HCT116 (cell line): ENCODE measurements around the gene TBATA. TPM values are rescaled to one million over a fixed set of nuclear protein-coding genes. Genes with fewer than 3 reads are reported as not detected.

ENCODE experiments used
- ATAC-seq: fragments of 200-7000 bp; cut with Tn5 transposase; 2 replicates; pipeline ENCODE4 v1.9.1; 2020; ENCODE audit warnings: mild to moderate bottlenecking, moderate library complexity
- BruUV-seq: library from RNA; stranded (reverse); fragments of 400-500 nt; replicated peaks from 2 replicates; lab custom pipeline; 2021; lab: Mats Ljungman, UMichigan
- CTCF ChIA-PET: fragments of 300-600 bp; sonication (Branson Sonifier 250); formaldehyde crosslinking; loops from one replicate; lab custom pipeline; 2021; ENCODE audit warnings: antibody characterized with exemption; lab: Charles Lee
- POLR2A ChIA-PET: fragments of 300-600, 350-600 bp; sonication (Branson Sonifier 250); formaldehyde crosslinking; loops from one replicate; lab custom pipeline; 2021; ENCODE audit warnings: antibody characterized with exemption; lab: Charles Lee
- RAD21 ChIA-PET, 2 experiments: fragments of 300-600 bp; sonication (Branson Sonifier 250); formaldehyde crosslinking; loops; one replicate each; lab custom pipeline; 2023; ENCODE audit warnings: low total read pairs in 2 of 2; ENCODE audit not compliant: uncharacterized antibody in 2 of 2, unreplicated experiment in 2 of 2, low non-redundant PET in 1 of 2; lab: Charles Lee
- DNase-seq: peaks from one replicate; pipeline ENCODE4 v3.0.0-alpha.2; 2010; ENCODE audit warnings: low read depth, low spot score
- H2AFZ ChIP-seq: fragments of 200-600 bp; shearing (Covaris generic), sonication (generic); 2 replicates; pipeline ENCODE4 v1.6.1; 2017; ENCODE audit warnings: low read depth, mixed run types, mixed read lengths, antibody characterized with exemption, low read length; ENCODE audit not compliant: poor library complexity, severe bottlenecking
- H3K27ac ChIP-seq: 2 replicates; pipeline ENCODE4 v1.5.1; 2012; ENCODE audit warnings: low read depth, low read length
- H3K27me3 ChIP-seq: fragments of 200-600 bp; sonication (generic); 2 replicates; pipeline ENCODE4 v1.6.1; 2016; ENCODE audit warnings: mixed run types, low read length, mixed read lengths; ENCODE audit not compliant: insufficient read depth
- H3K36me3 ChIP-seq, 2 experiments: fragments of 200-500 bp in 1 of 2; fragments of 200-600 bp in 1 of 2; sonication (Bioruptor generic) in 1 of 2; sonication (generic) in 1 of 2; 2 replicates each; pipeline versions ENCODE4 v1.5.1 to v1.6.1; 2014 to 2016; ENCODE audit warnings: low read length in 2 of 2, inconsistent platforms in 1 of 2, mixed read lengths in 1 of 2, mixed run types in 1 of 2; ENCODE audit not compliant: insufficient read depth in 2 of 2, control insufficient read depth in 1 of 2
- H3K4me1 ChIP-seq, 2 experiments: fragments of 200-600 bp in 1 of 2; sonication (generic) in 1 of 2; 2 replicates each; pipeline versions ENCODE4 v1.5.1 to v1.6.1; 2012 to 2017; ENCODE audit warnings: low read length in 2 of 2, inconsistent platforms in 1 of 2, mild to moderate bottlenecking in 1 of 2, mixed read lengths in 1 of 2, mixed run types in 1 of 2, moderate library complexity in 1 of 2; ENCODE audit not compliant: insufficient read depth in 2 of 2, control insufficient read depth in 1 of 2
- H3K4me2 ChIP-seq: fragments of 200-600 bp; sonication (generic); 2 replicates; pipeline ENCODE4 v1.6.1; 2017; ENCODE audit warnings: mixed run types, low read length, mixed read lengths
- H3K4me3 ChIP-seq, 2 experiments: fragments of 200-600 bp in 1 of 2; sonication (generic) in 1 of 2; replicated peaks in 1 of 2; 2 replicates each; pipeline ENCODE4 v1.5.1; 2011 to 2016; ENCODE audit warnings: low read length in 2 of 2, control low read depth in 1 of 2, low read depth in 1 of 2, mild to moderate bottlenecking in 1 of 2, mixed read lengths in 1 of 2, mixed run types in 1 of 2
- H3K79me2 ChIP-seq: fragments of 200-600 bp; sonication (generic); 2 replicates; pipeline ENCODE4 v1.6.1; 2017; ENCODE audit warnings: mild to moderate bottlenecking, mixed run types, low read length, moderate library complexity, mixed read lengths; ENCODE audit not compliant: insufficient read depth
- H3K9ac ChIP-seq: fragments of 200-600 bp; sonication (generic); 2 replicates; pipeline ENCODE4 v1.6.1; 2016; ENCODE audit warnings: low read length, mixed read lengths
- H3K9me2 ChIP-seq: fragments of 200-600 bp; sonication (generic), shearing (Covaris generic); 2 replicates; pipeline ENCODE4 v1.6.1; 2017; ENCODE audit warnings: mixed run types, mild to moderate bottlenecking, moderate library complexity; ENCODE audit not compliant: insufficient read depth
- H3K9me3 ChIP-seq, 2 experiments: fragments of 200-500 bp in 1 of 2; fragments of 200-600 bp in 1 of 2; sonication (Bioruptor generic) in 1 of 2; sonication (generic) in 1 of 2; 2 replicates each; pipeline ENCODE4 v1.6.1; 2014 to 2017; ENCODE audit warnings: low read length in 2 of 2, mixed read lengths in 2 of 2, inconsistent platforms in 1 of 2, low read depth in 1 of 2, mild to moderate bottlenecking in 1 of 2, mixed run types in 1 of 2, moderate library complexity in 1 of 2; ENCODE audit not compliant: control insufficient read depth in 1 of 2, insufficient read depth in 1 of 2
- H4K20me1 ChIP-seq: fragments of 200-600 bp; sonication (generic), shearing (Covaris generic); 2 replicates; pipeline ENCODE4 v1.6.1; 2017; ENCODE audit warnings: mixed run types, mild to moderate bottlenecking, moderate library complexity; ENCODE audit not compliant: insufficient read depth
- CBX3 ChIP-seq: IDR thresholded peaks from 2 replicates; pipeline ENCODE4 v1.6.1; 2012; ENCODE audit warnings: low read depth
- EZH2 ChIP-seq: fragments of 200-600 bp; sonication (generic); IDR thresholded peaks from 2 replicates; pipeline ENCODE4 v1.6.1; 2017; ENCODE audit warnings: antibody characterized with exemption, mixed run types
- REST ChIP-seq: IDR thresholded peaks from 2 replicates; pipeline ENCODE4 v1.6.1; 2012; ENCODE audit warnings: low read depth
- SRF ChIP-seq: IDR thresholded peaks from 2 replicates; pipeline ENCODE4 v1.6.1; 2012; ENCODE audit warnings: low read depth
- ZBTB33 ChIP-seq: IDR thresholded peaks from 2 replicates; pipeline ENCODE4 v1.6.1; 2011; ENCODE audit warnings: mild to moderate bottlenecking, low read length, moderate library complexity; ENCODE audit not compliant: insufficient replicate concordance; ENCODE audit errors: extremely low read depth
- intact Hi-C: fragments of 100-400 bp; cut with micrococcal nuclease; formaldehyde crosslinking; loops from 2 replicates; pipeline ENCODE4 v1.10.0; 2022
- total RNA-seq: library from RNA; stranded (reverse); gene quantifications from one replicate; pipeline ENCODE4 v1.2.1, GENCODE V29; 2021; ENCODE audit not compliant: unreplicated experiment

TBATA gene
- total RNA-seq, 1 experiment from 2014 or later = not detected

- no peak overlapping the region for H3K27ac ChIP-seq
- H2AFZ ChIP-seq = no peak overlapping the region
- peaks cover 0 to 7% of the 10 kb centered on the region in 2 experiments; a peak in 1 of 4 replicates for H3K36me3 ChIP-seq
- no peak overlapping the region for H3K4me2 ChIP-seq
- no peaks in the 10 kb centered on the region for H3K9me3 ChIP-seq
- TF ChIP-seq SRF (no peak), EZH2 (no peak), REST (no peak), ZBTB33 (no peak), CBX3 (no peak)
- no peaks in the 10 kb centered on the region for H3K79me2 ChIP-seq
- no peaks in the 10 kb centered on the region for H3K9me2 ChIP-seq
- intact Hi-C loops = no loop called here
- no TSS peak for BruUV-seq
- no peak overlapping the region for H3K4me3 ChIP-seq
- POLR2A ChIA-PET = no interaction called here
- H3K4me1 ChIP-seq = no peaks in the 10 kb centered on the region
- CTCF ChIA-PET = no interaction called here
- ATAC-seq = no peak
- DNase-seq = no peak
- H4K20me1 ChIP-seq = no peaks in the 10 kb centered on the region
- H3K27me3 ChIP-seq = no peaks in the 10 kb centered on the region
- H3K9ac ChIP-seq = no peak overlapping the region
- RAD21 ChIA-PET = no interaction called here
Measured at GRCh38 chr10:70743879-70744278, 41.3 kb downstream of the TBATA start.
